Measurements from ENCODE around the gene LETM1. TPM values are rescaled to one million over a fixed set of nuclear protein-coding genes. Genes with fewer than 3 reads are reported as not detected.

Gene LETM1
- total and polyA plus RNA-seq, 2 of the 8 experiments (the other 6 are each of a cell fraction or from before 2014, with no cell fraction given): 19.8 to 50.1 TPM

DNA sequence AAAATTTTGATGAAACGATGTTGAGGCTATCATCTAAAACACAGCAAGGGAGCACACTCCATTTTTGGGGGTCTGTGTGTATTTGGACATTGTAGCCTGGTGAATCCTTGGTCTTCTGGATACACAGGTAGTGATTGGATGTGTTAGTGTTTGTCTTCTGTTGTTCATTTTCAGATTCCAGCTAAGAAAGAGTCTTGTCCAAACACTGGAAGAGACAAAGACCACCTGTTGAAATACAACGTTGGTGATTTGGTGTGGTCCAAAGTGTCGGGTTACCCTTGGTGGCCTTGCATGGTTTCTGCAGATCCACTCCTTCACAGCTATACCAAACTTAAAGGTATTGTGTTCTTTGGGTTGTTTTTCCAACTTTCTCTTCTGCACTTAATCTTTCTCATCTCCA is 48.1 kb upstream of the LETM1 start:
- Histone ChIP-seq H3K4me2 (ENCODE audit: insufficient read depth in 1 of 2, low read depth in 2 of 2, low read length in 2 of 2) (no peak overlapping the region), H4K5ac (ENCODE audit: insufficient read length, low read depth, low read length) (no peak overlapping the region), H2BK12ac (ENCODE audit: low read depth, low read length) (no peak overlapping the region), H2AK5ac (ENCODE audit: low read depth, low read length) (no peak overlapping the region), H3K4ac (replicated peaks; ENCODE audit: insufficient read length, low read depth, low read length) (no peak overlapping the region), H3K18ac (ENCODE audit: extremely low read depth, low read length) (no peak overlapping the region), H3K4me3 (ENCODE audit: extremely low read depth in 1 of 4, insufficient read depth in 2 of 4, low read depth in 3 of 4, low read length in 4 of 4) (no peak overlapping the region), H3K9me3 (ENCODE audit: insufficient read depth in 2 of 2, low read depth in 1 of 2, low read length in 1 of 2) (no peaks in the 10 kb centered on the region), H3K36me3 (ENCODE audit: control insufficient read depth in 2 of 4, insufficient read depth in 4 of 4, low read length in 3 of 4) (peaks cover 16 to 34% (median 28%) of the 10 kb centered on the region in 4 experiments; a peak in 7 of 8 replicates), H2BK15ac (ENCODE audit: low read length) (no peak overlapping the region), H2AFZ (ENCODE audit: low read length) (no peak overlapping the region), H3K27me3 (replicated peaks in 1 of 4; ENCODE audit: control insufficient read depth in 3 of 4, extremely low read depth in 1 of 4, insufficient read depth in 3 of 4, low read length in 3 of 4) (no peaks in the 10 kb centered on the region), H3K14ac (ENCODE audit: insufficient read length) (no peak overlapping the region), H3K23ac (ENCODE audit: insufficient read length) (no peak overlapping the region), H4K8ac (ENCODE audit: extremely low read depth, insufficient read depth, low read length) (no peak overlapping the region), H2BK120ac (replicated peaks; ENCODE audit: low read depth, low read length) (no peak overlapping the region), H3K23me2 (ENCODE audit: low read depth, low read length) (no peaks in the 10 kb centered on the region), H2BK5ac (ENCODE audit: low read depth, low read length) (no peak overlapping the region), H3K4me1 (replicated peaks in 1 of 4; ENCODE audit: control insufficient read depth in 3 of 4, insufficient read depth in 4 of 4, low read length in 3 of 4) (no peaks in the 10 kb centered on the region), H4K91ac (replicated peaks; ENCODE audit: insufficient read length, low read length) (no peak overlapping the region), H3K9ac (replicated peaks in 1 of 4; ENCODE audit: extremely low read depth in 1 of 4, low read depth in 3 of 4, low read length in 3 of 4) (no peak overlapping the region), H3K79me1 (ENCODE audit: low read depth, low read length) (peaks cover 23% of the 10 kb centered on the region), H3K27ac (ENCODE audit: low read depth, low read length) (no peak overlapping the region), H2BK20ac (ENCODE audit: low read length) (no peak overlapping the region), H3K79me2 (ENCODE audit: control insufficient read depth in 1 of 2, insufficient read depth in 2 of 2, low read length in 2 of 2) (peaks cover 3 to 54% of the 10 kb centered on the region in 2 experiments; a peak in 2 of 4 replicates), H4K20me1 (replicated peaks in 1 of 2; ENCODE audit: control insufficient read depth in 1 of 2, insufficient read depth in 2 of 2, low read length in 2 of 2) (peaks cover 23 to 30% of the 10 kb centered on the region in 2 experiments), H3K56ac (replicated peaks; ENCODE audit: insufficient read length, low read depth, low read length) (no peak overlapping the region)
- ChIA-PET POLR2A (ENCODE audit: partially characterized antibody) (interaction anchor here (0.6 kb wide), 2 partner anchors 14 to 47 kb away, joined by 3 read pairs; no protein-coding TSS in a partner anchor), CTCF (ENCODE audit: partially characterized antibody) (interaction anchor here (1.0 to 2.7 kb wide), 2 partner anchors 9 to 18 kb away, joined by 3 to 11 read pairs; no protein-coding TSS in a partner anchor)
- WGBS, 2 experiments (ENCODE audit: extremely low coverage in 1 of 2, insufficient coverage in 1 of 2, insufficient read length in 1 of 2, insufficient replicate concordance in 2 of 2, low coverage in 1 of 2, low lambda C conversion rate in 2 of 2, missing lambda C conversion rate in 1 of 2): 88% methylated on average over 3 of the region's 3 CpGs; no CpG with 5 or more reads in 1 of the 2 experiments
- no peak for DNase-seq (ENCODE audit: low read depth in 1 of 2, low spot score in 2 of 2)
- no peak for FAIRE-seq
- no peak for TF ChIP-seq MAX (IDR thresholded peaks at IDR 0.05)
- no peak for TF ChIP-seq TEAD4 (IDR thresholded peaks at IDR 0.05; ENCODE audit: low read depth, low read length)
- no peak for TF ChIP-seq PHF8 (conservative IDR thresholded peaks at IDR 0.05; ENCODE audit: low read depth, low read length)
- TF ChIP-seq SIRT6 (IDR thresholded peaks at IDR 0.05; ENCODE audit: low read length): no peak
- TF ChIP-seq CEBPB (IDR thresholded peaks at IDR 0.05; ENCODE audit: low read depth, low read length): no peak
- TF ChIP-seq RXRA (IDR thresholded peaks at IDR 0.05; ENCODE audit: insufficient read depth, low read depth, low read length): no peak
- TF ChIP-seq BRCA1 (IDR thresholded peaks at IDR 0.05; ENCODE audit: low read depth, low read length): no peak
- TF ChIP-seq GTF2F1 (IDR thresholded peaks at IDR 0.05; ENCODE audit: borderline replicate concordance, low read depth, low read length): no peak
- TF ChIP-seq JUND (IDR thresholded peaks at IDR 0.05; ENCODE audit: low read length): no peak
- no peak for TF ChIP-seq E2F6 (IDR thresholded peaks at IDR 0.05)
- TF ChIP-seq SIN3A (conservative IDR thresholded peaks at IDR 0.05 in 1 of 2, IDR thresholded peaks at IDR 0.05 in 1 of 2; ENCODE audit: low read depth in 1 of 2, low read length in 2 of 2): no peak
- TF ChIP-seq KDM1A (IDR thresholded peaks at IDR 0.05; ENCODE audit: borderline replicate concordance, low read length): no peak
- TF ChIP-seq CTBP2 (IDR thresholded peaks at IDR 0.05; ENCODE audit: borderline replicate concordance, insufficient read depth, insufficient read length, low read length): no peak
- no peak for TF ChIP-seq SIX5 (IDR thresholded peaks at IDR 0.05; ENCODE audit: low read depth, low read length)
